K562 (cell line): Measurements from ENCODE around the gene ADRB2. TPM values are rescaled to one million over a fixed set of nuclear protein-coding genes. Genes with fewer than 3 reads are reported as not detected.

Source experiments
- ARHGAP35 ChIP-seq: fragments of 450-650 bp; IDR thresholded peaks from 2 replicates; pipeline ENCODE4 v1.6.1; 2018; ENCODE audit not compliant: partially characterized antibody
- CBFA2T3 ChIP-seq: fragments of 450-650 bp; IDR thresholded peaks from 2 replicates; pipeline ENCODE4 v1.6.1; 2017
- E2F3 ChIP-seq: fragments of 250-450 bp; sonication (Bioruptor Pico); IDR thresholded peaks from 2 replicates; pipeline ENCODE4 v1.4.0; 2020; ENCODE audit warnings: mild to moderate bottlenecking
- KHSRP ChIP-seq: fragments of 450-650 bp; IDR thresholded peaks from 2 replicates; pipeline ENCODE4 v1.6.1; 2017
- KLF13 ChIP-seq: fragments of 450-650 bp; IDR thresholded peaks from 2 replicates; pipeline ENCODE4 v1.6.1; 2016; ENCODE audit warnings: missing genetic modification characterization, low read depth, mild to moderate bottlenecking, missing compliant biosample characterization, moderate library complexity, borderline replicate concordance
- PRPF4 ChIP-seq: fragments of 200-400 bp; formaldehyde crosslinking; IDR thresholded peaks from one replicate; pipeline ENCODE4 v1.6.1; 2017; ENCODE audit warnings: low read length, low read depth, mild to moderate bottlenecking; ENCODE audit not compliant: insufficient read depth, poor library complexity, severe bottlenecking
- RBM22 ChIP-seq: fragments of 200-400 bp; formaldehyde crosslinking; IDR thresholded peaks from 2 replicates; pipeline ENCODE4 v1.6.1; 2018; ENCODE audit warnings: low read length, low read depth; ENCODE audit not compliant: poor library complexity, severe bottlenecking
- RBM25 ChIP-seq: fragments of 200-400 bp; formaldehyde crosslinking; IDR thresholded peaks from 2 replicates; pipeline ENCODE4 v1.6.1; 2018; ENCODE audit warnings: low read length, low read depth, moderate library complexity; ENCODE audit not compliant: severe bottlenecking
- SAP30 ChIP-seq: fragments of 200-600 bp; sonication (generic); IDR thresholded peaks from 2 replicates; pipeline ENCODE4 v1.6.1; 2012; ENCODE audit warnings: borderline replicate concordance, low read depth, mild to moderate bottlenecking, moderate library complexity, low read length, control low read depth, inconsistent platforms; ENCODE audit not compliant: insufficient read depth, poor library complexity, severe bottlenecking
- SRSF9 ChIP-seq: fragments of 200-400 bp; formaldehyde crosslinking; IDR thresholded peaks from 2 replicates; pipeline ENCODE4 v1.6.1; 2017; ENCODE audit warnings: low read depth, low read length, borderline replicate concordance
- TAF7 ChIP-seq: fragments of 450-650 bp; IDR thresholded peaks from 2 replicates; pipeline ENCODE4 v1.6.1; 2016; ENCODE audit warnings: missing genetic modification characterization, missing compliant biosample characterization
- TGIF2 ChIP-seq: sonication (generic); formaldehyde crosslinking; IDR thresholded peaks from 2 replicates; pipeline ENCODE4 v1.8.1; 2022; ENCODE audit warnings: mild to moderate bottlenecking, missing genetic modification reagents, moderate library complexity
- ZBTB43 ChIP-seq: sonication (generic); formaldehyde crosslinking; IDR thresholded peaks from 2 replicates; pipeline ENCODE4 v1.8.0; 2023; ENCODE audit warnings: mild to moderate bottlenecking, missing genetic modification reagents
- ZC3H4 ChIP-seq: sonication (generic); formaldehyde crosslinking; IDR thresholded peaks from 2 replicates; pipeline ENCODE4 v1.9.0; 2021; ENCODE audit warnings: missing genetic modification reagents, borderline replicate concordance
- ZFP30 ChIP-seq: fragments of 250-450 bp; sonication (Bioruptor Pico); IDR thresholded peaks from 2 replicates; pipeline ENCODE4 v1.8.0; 2022; ENCODE audit warnings: moderate library complexity, mild to moderate bottlenecking, inconsistent platforms, borderline replicate concordance
- ZNF140 ChIP-seq: fragments of 250-450 bp; sonication (Bioruptor Pico); IDR thresholded peaks from 2 replicates; pipeline ENCODE4 v1.8.0; 2021; ENCODE audit warnings: moderate library complexity, mild to moderate bottlenecking, inconsistent platforms
- ZNF785 ChIP-seq: fragments of 250-450 bp; sonication (Bioruptor Pico); IDR thresholded peaks from 2 replicates; pipeline ENCODE4 v1.4.0; 2020; ENCODE audit warnings: mild to moderate bottlenecking
- polyA plus RNA-seq, 8 experiments: library from polyadenylated mRNA; depleted of rRNA in 4 of 8; stranded (reverse) in 5 of 8; unstranded in 3 of 8; fragments of >200 nt; fragmentation: Nextera tagmentation in 2 of 8; fragmentation: Illumina TruSeq in 1 of 8; extraction: Ambion mirVana in 2 of 8; extraction: Trizol in 1 of 8; gene quantifications; 2 replicates each; pipeline versions ENCODE4 v1.2.1 to v1.2.3, GENCODE V29; 2011 to 2014; ENCODE audit warnings: inconsistent platforms in 1 of 8, missing spikeins in 1 of 8
- total RNA-seq, 7 experiments: library from RNA; depleted of rRNA in 6 of 7; stranded (reverse); fragments of >200 nt in 6 of 7; fragmentation: Illumina TruSeq in 2 of 7; extraction: Trizol in 2 of 7; gene quantifications; 2 replicates each; pipeline versions ENCODE4 v1.2.1 to v1.2.3, GENCODE V29; 2011 to 2021; ENCODE audit warnings: low replicate concordance in 1 of 7
- TF ChIP-seq, protein P1 (sequence below), 2 experiments: fragments of 450-650 bp; IDR thresholded peaks; 2 replicates each; pipeline ENCODE4 v1.6.1; 2016; ENCODE audit warnings: mild to moderate bottlenecking in 2 of 2, borderline replicate concordance in 1 of 2, low read depth in 1 of 2, moderate library complexity in 1 of 2
- TF ChIP-seq, protein P2 (sequence below): fragments of 450-650 bp; formaldehyde crosslinking; IDR thresholded peaks from 2 replicates; pipeline ENCODE4 v1.4.0; 2022; ENCODE audit warnings: mild to moderate bottlenecking, moderate library complexity

The ADRB2 gene
- total and polyA plus RNA-seq, 9 of the 15 experiments (the other 6 are each of a cell fraction or from before 2014, with no cell fraction given), result 0.01 to 0.18 (median 0.04) TPM; not detected in 2

- no peak for TF ChIP-seq SAP30
- TF ChIP-seq TAF7, result no peak
- no peak for TF ChIP-seq RBM25
- no peak for TF ChIP-seq ARHGAP35
- TF ChIP-seq TGIF2 (CRISPR knock-in tag), result no peak
- no peak for TF ChIP-seq ZBTB43 (CRISPR knock-in tag)
- 0 out of 2 replicates have a peak, but pooled peaks have one; percentile 30 for TF ChIP-seq KHSRP
- TF ChIP-seq ZFP30, result no peak
- TF ChIP-seq E2F3 (CRISPR knock-in tag), result no peak
- TF ChIP-seq ZNF140 (CRISPR knock-in tag), result no peak
- TF ChIP-seq, protein P1, sequence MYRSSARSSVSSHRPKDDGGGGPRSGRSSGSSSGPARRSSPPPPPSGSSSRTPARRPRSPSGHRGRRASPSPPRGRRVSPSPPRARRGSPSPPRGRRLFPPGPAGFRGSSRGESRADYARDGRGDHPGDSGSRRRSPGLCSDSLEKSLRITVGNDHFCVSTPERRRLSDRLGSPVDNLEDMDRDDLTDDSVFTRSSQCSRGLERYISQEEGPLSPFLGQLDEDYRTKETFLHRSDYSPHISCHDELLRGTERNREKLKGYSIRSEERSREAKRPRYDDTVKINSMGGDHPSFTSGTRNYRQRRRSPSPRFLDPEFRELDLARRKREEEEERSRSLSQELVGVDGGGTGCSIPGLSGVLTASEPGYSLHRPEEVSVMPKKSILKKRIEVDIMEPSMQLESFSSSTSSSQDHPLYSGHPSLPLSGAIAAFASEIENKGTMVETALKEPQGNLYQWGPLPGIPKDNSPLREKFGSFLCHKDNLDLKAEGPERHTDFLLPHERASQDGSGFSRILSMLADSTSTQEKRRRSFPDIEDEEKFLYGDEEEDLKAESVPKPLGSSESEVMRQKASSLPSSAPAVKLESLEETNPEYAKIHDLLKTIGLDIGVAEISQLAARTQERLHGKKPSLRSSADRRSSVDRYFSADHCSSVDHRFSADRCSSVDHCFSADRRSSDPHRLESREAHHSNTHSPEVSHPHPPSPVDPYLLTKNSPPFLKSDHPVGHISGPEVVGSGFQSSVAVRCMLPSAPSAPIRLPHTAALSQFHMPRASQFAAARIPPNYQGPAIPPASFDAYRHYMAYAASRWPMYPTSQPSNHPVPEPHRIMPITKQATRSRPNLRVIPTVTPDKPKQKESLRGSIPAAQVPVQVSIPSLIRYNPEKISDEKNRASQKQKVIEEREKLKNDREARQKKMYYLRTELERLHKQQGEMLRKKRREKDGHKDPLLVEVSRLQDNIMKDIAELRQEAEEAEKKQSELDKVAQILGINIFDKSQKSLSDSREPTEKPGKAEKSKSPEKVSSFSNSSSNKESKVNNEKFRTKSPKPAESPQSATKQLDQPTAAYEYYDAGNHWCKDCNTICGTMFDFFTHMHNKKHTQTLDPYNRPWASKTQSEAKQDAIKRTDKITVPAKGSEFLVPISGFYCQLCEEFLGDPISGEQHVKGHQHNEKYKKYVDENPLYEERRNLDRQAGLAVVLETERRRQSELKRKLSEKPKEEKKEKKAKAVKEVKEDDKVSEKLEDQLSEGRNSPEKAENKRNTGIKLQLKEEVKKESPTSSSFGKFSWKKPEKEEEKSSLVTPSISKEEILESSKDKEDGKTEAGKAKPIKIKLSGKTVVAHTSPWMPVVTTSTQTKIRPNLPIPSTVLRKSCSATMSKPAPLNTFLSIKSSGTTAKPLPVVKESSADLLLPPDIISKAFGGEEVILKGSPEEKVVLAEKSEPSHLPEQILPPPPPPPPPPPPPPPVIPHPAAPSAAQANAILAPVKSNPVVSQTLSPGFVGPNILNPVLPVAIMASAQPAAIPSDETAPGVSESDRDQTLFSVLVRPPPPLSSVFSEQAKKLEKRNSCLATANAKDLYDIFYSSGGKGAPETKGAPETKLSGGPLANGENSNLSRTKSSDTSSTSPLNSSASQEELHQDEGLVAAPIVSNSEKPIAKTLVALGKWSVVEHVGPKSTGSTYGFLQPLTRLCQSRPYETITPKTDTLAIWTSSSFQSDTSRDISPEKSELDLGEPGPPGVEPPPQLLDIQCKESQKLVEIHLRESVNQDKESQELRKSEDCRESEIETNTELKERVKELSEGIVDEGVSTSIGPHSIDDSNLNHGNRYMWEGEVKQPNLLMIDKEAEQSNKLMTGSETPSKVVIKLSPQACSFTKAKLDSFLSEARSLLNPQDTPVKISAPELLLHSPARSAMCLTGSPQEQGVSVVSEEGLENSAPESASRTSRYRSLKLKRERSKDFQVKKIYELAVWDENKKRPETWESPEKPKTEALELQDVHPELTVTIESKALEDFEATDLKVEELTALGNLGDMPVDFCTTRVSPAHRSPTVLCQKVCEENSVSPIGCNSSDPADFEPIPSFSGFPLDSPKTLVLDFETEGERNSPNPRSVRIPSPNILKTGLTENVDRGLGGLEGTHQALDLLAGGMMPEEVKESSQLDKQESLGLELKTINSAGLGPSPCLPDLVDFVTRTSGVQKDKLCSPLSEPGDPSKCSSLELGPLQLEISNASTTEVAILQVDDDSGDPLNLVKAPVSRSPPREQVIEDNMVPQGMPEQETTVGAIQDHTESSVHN (IDR thresholded peaks at IDR 0.05; ENCODE audit: borderline replicate concordance in 1 of 2, low read depth in 1 of 2), result no peak
- no peak for TF ChIP-seq ZNF785 (CRISPR knock-in tag)
- TF ChIP-seq, protein P2, sequence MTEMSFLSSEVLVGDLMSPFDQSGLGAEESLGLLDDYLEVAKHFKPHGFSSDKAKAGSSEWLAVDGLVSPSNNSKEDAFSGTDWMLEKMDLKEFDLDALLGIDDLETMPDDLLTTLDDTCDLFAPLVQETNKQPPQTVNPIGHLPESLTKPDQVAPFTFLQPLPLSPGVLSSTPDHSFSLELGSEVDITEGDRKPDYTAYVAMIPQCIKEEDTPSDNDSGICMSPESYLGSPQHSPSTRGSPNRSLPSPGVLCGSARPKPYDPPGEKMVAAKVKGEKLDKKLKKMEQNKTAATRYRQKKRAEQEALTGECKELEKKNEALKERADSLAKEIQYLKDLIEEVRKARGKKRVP (CRISPR knock-in tag), result no peak
- TF ChIP-seq SRSF9, result no peak
- TF ChIP-seq RBM22, result no peak
- no peak for TF ChIP-seq PRPF4
- TF ChIP-seq KLF13 (tag), result no peak
- TF ChIP-seq CBFA2T3, result peak; percentile 95
- no peak for TF ChIP-seq ZC3H4 (CRISPR knock-in tag)
Observed at GRCh38 chr5:148806520-148806931, 19.9 kb upstream of the ADRB2 start (continued).
